Pons (tissue), 1 donor: ENCODE data around the gene PIGN.

Source experiments
- DNase-seq: peaks from one replicate; pipeline ENCODE4 v3.0.0-alpha.2; 2016; ENCODE audit warnings: low spot score

PIGN gene

DNA sequence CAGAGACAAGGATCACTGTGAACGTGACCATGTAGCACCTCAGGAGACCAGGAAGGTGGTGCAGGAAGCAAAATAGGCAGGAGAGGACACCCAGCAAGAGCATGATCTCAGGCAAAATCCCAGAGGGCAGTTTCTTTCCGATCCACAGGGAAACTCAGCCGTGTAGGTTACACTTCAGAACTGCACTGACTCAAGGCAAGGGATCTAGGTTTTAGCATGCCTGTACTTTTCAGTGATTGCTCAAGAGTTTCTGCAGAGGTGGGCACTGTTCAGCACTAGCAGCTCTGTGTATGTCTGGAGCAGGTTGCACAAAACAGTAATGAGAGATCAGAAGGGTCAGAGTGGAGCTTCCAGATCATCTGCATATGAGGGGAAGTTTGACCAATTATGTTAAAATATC lies 177.3 kb downstream of the PIGN start:
- no peak for DNase-seq

DNA sequence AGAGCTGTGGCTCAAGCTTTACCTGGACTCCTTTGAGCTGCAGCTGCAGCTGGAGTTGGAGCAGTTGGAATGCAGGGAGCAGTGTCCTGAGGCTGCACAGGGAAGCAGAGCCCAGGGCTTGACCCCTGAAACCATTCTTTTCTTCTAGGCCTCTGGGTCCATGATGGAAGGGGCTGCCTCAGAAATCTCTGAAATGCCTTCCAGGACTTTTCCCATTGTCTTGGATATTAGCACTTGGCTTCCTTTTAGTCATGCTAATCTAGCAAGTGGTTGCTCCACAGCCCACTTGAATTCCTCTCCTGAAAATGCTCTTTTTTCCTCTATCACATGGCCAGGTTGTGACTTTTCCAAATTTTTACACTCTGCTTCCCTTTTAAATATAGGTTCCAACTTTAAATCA lies 185.5 kb downstream of the PIGN start:
- DNase-seq = no peak

DNA sequence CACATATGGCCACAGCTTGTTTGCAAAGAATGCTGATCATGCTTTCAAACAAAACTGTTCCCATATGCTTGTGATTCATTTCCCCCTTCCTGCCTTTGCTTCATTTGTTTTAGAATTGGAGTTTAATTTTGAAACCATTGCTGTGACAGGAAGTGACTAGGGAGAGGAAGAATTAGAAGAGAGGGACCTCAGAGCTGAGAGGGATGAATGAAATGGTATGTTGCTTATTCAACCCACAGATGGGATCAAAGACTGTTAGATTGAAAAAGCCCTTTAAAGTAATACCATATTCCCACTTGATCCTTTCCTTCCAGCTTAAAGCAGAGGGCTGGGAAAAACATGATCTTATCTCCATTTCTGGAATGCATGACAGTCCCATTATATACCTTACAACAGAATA lies 187.9 kb downstream of the PIGN start:
- DNase-seq = no peak

DNA sequence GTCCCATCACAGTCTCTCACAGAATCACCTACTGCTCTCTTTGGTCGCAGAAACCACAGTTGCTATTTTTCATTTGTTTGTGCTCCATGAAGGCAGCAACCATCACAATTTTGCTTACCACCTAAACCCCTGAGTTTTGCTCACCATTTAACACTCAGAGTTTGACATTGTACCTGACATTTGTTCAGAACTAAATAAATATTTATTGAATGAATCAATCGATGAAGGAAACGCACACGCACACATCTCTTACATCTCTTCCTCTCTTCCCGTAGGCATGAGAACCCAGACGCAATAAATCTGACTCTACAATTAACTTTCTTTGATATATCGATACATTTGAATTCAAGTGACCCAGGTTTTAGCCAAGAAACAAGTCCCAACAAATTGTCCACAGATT lies 188.5 kb downstream of the PIGN start:
- DNase-seq = no peak

DNA sequence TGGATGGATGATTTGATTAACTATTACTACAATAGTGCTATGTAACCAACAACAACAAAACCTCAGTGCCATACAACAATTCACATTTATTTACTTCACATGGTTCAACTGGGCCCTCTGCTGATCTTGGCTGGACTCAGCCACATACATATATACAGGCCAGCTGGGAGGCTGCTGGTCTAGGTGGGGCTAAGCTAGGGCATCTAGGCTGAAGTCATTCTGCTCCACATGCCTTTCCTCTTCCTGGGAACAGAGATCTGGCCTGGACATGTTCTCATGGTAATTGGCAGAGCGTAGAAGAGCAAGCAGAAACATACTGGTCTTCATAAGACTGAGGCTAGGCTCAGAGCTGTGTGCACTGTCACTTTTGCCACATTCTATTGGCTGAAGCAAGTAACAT lies 191.2 kb downstream of the PIGN start:
- DNase-seq = no peak

DNA sequence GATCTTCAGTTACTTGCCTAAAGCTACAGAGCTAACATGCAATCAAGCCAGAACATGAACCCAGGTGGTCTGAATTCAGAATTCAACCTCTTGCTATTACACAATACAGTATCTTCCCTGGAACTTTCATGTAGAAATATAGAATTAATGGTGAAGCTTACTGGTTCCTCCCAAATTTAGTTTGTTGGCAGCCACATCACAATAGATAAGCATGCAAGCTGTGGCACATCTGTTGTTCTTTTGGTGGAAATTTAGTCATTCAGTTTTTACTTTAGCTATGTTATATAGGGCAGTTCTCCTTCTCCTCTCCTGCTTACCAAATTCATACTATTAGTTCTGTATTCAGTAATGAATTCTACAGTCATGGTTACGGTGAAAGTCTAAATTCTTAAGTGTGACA lies 193.0 kb downstream of the PIGN start:
- no peak for DNase-seq

DNA sequence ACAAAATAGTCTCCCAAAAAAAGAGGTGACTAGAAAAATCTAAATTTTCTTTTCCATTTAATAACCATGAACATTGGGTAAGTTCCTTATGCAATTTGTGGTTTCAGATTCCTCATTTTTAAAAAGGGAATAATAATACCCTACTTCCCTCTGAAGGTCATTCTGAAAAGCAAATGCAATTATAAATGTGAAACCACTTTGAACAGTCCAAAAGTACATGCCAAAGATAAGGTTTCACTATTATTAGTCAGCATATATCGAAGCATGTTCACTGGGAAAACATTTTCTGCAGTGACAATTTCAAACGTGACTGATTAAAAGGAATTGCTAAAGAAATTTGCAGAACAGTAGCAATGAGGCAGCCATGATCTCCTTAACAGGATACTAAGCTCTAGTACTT lies 193.9 kb downstream of the PIGN start:
- no peak for DNase-seq

DNA sequence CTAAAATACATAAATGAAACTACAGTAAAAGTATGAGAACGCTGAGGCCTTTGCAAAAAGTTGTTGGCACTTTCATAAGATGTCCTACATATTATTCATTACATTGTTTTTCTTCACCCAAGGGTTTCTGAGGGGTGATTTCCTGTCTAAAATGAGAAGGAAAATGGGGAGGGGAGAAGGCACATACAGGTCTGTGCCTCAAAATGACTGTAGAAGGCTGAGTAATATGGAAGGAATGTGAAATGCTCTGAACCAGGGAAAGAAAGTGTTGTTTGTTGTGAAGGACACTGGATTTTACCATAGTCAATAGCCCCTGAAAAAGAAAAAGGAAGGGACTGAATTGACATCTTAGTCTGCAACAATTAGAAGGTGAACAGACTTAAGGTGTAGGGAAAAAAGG lies 194.6 kb downstream of the PIGN start:
- DNase-seq = no peak

DNA sequence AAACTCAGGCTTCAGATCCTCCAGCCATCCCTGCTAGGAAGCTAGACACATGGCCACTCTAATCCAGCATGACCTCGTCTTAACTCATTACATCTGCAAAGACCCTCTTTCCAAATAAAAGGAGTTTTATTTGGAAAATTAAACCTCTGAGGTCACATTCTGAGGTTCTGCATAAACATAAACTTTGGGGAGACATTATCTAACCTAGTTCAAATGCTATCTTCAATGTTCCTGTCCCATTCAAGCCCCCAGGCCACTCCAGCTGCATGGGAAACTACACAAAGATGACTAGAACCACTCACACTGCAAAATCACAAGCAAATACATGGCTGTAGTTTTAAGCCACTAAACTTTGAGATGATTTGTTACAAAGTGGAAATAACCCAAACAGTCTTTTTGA lies 195.0 kb downstream of the PIGN start:
- DNase-seq = no peak

DNA sequence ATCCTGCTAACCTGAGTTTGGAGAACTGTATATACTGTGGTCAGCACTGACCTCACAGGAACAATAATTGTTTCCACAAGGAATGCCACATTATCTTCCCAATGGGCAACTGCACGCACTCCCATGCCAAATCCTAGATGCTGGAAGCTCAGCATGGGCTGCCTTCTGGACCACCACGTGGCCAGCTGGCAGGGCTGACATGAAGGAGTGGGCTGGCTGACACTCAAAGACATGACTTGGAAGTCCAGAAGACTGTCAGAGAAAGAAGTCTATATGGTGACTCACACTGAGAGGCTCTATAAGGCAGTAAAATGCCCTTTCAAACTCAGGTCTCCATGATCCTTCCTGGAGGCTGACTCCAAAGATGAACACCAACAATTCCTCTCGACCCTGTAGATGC lies 195.7 kb downstream of the PIGN start:
- no peak for DNase-seq
